Hypothalamus (tissue), 51 donors: ENCODE results near the gene OR4E2.
"Not testable (repeated sequence)": the region's sequence is repeated elsewhere in the genome, so short reads cannot be mapped to it uniquely, and the experiment has no call there.

Source experiments
- DNase-seq, 51 donors: peaks; one replicate each; lab custom pipeline; 2025; lab: John Stamatoyannopoulos, UW

The OR4E2 gene

DNA sequence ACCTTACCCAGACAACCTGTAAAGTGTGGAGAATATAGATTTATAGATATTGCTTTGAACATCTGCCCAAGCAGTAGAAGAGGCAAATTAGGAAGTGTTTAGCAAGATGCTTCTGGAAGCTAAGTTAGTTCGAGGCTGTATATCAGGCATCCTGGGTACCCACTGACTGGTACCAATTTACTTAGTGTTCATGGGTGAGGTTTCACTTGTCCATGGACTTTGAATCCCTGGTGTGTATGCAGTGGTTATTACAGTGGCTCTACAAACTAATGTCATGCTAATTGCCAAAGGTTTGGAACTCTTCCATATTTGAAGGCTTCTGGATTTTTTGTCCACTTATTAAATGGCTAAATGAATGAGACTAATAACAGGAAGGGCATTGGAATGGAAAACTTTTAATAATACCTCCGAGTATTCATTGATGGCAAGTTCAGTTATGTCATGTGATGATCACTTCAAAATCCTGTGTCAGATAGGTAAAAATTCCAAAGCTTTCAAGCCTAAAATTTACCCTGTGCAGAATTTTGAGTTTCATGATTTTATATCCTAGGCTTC lies at the start of gene OR4E2:
Gene OR4E2, plus strand, starts transcription at position 505 of the 555 bp plus-strand sequence. CDS start 11,248 bp downstream, outside the sequence.
- no peak for DNase-seq

GRCh38 chr14:21612324-21612723 lies 41.3 kb upstream of the OR4E2 start:
- no peak for DNase-seq

GRCh38 chr14:21614240-21614639 lies 39.4 kb upstream of the OR4E2 start:
- DNase-seq = no peak

GRCh38 chr14:21617614-21618013 lies 36.0 kb upstream of the OR4E2 start:
- no peak for DNase-seq

DNA sequence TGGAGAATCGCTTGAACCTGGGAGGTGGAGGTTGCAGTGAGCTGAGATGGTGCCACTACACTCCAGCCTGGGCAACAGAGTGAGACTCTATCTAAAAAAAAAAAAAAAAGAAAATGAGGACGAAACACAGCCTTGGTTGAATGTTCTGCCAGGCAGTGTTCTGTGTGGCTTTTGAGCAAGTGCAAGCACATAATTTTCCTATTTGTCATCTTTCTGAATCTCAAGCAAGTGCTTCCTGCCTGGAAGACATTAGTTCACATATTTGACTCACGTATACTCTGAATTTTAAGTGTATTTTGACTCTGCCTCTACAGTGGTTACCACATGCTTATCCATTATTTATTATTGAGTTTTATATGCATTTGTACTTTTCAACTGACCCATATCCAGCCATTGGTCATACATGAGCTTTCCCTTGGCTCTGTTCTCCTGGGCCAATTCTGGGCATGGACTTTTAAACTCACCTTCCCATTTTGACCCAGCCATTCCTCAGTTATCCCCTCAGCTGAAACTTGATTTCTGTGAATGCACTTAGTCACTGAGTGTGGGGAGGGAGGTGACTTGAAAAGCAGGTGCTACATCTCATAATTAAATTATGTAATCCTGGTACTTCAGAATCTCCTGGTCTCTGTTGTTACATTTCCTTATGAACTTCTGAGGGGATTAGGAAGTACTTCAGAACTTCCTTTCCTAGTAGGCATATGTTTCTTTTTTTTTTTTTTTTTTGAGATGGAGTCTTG lies 27.0 kb upstream of the OR4E2 start:
- DNase-seq = no peak

- not testable (repeated sequence) for DNase-seq
Measured at GRCh38 chr14:21630503-21630902, 23.1 kb upstream of the OR4E2 start.

- no peak for DNase-seq
Measured at GRCh38 chr14:21631084-21631483, 22.6 kb upstream of the OR4E2 start.

GRCh38 chr14:21634840-21635239 lies 18.8 kb upstream of the OR4E2 start, which contains the start of gene OR10G2:
OR10G2 (minus strand) TSS chr14:21634940; CDS start chr14:21634842, 98 bp downstream.
- no peak for DNase-seq

DNA sequence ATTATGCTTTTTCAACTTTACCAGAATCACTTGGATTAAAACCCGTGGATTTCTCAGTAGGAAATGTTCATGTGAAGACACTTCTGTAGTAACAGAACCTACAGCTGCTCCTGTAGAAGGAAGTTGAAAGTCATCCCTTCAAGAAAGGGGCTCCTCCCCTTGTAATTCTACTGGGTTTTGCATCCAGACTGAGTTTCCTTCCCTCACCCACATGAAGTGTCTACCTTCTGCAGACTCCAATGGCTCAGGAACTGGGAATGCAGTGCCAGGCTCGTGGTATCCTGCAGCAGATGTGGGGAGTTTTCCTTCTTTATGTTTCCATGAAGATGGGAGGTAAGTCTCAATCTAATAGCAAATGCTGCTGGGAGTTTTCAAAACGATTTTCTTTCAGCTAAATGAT lies 11.0 kb upstream of the OR4E2 start:
- no peak for DNase-seq

DNA sequence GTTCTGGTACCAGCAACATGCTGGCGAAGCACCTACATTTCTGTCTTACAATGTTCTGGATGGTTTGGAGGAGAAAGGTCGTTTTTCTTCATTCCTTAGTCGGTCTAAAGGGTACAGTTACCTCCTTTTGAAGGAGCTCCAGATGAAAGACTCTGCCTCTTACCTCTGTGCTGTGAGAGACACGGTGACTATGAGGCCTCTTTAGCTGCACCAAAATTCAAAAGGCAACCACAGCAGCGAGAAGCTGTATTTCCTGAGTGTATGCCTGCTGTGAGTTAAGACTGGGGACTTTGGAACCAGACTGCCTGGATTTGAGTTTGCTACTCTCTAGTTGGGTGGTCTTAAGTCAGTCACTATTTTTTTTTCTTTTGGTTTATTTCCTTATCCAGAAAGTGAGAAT lies 10.2 kb upstream of the OR4E2 start:
- DNase-seq = no peak

GRCh38 chr14:21647380-21647779 lies 6.3 kb upstream of the OR4E2 start:
- DNase-seq = no peak

- no peak for DNase-seq
Measured at GRCh38 chr14:21652209-21652808, 1.3 kb upstream of the OR4E2 start.

DNA sequence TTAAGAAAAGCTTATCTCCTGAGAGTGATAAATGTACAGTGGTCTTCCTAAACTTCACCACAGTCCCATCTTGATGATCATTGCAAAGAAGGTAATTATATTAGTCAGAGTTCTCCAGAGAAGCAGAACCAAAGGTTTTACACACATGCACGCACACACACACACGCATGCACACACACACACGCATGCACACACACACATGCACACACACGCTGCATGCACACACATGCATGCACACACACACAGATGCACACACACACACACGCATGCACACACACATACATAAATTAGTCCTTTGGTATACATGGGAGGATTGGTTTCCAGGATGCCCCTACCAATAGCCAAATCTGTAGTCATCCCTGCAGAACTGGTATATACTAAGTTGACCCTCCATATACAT lies 580 bp downstream of the OR4E2 start:
- DNase-seq = no peak

DNA sequence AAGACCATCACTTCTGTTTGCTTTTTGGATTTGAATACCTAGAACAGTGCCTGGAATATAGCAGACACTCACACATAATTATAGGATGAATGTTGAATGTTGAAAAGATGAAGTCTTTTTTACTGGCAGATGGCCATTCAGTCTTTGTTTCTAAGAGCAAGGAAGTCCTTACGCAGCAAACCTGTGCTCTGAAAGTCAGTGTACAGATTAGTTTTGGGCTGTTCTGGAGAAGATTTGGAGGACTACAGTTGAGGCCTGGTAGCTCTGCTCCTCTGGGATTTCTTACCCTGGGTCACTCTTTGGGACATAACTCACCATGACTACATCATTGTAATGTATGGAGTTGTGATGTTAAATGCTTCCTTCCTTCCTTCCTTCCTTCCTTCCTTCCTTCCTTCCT lies 3.3 kb downstream of the OR4E2 start:
- no peak for DNase-seq

DNA sequence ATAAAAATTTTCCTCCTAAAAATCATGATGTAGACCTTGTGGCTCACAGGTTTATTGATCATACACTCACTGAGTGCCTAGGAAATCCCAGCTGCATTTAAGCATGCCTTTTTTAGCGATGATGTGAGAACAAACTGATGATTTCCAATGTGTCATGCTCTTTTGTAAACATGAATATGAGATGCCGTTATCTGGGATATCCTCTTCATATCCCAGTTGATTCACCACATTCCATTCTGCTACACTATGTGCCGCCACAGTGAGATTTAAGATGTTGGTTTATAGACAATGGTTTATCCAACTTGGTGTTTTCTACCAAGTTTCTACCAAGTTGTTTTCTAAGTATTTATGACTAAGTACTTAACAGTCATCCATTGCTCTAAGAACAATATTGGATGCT lies 14.7 kb downstream of the OR4E2 start:
- no peak for DNase-seq

DNA sequence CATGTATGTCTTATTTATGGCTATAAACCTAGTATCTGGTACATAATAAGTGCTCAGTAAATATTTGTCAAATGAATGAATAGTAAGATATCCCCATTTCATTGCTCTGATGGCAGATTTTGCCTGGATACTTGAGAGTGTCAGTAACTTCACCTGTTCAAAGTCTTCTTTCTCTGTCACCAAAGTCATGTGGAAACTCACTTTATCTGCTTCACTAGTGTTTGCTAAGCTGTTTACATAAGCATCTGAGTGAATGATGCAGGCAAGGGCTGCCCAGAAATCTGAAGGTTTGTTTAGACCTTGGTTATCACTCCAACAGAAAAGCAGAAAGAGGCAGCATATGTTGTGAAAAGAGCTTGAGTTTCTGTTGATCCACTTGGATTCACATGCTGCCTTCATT lies 15.6 kb downstream of the OR4E2 start:
- DNase-seq = no peak

DNA sequence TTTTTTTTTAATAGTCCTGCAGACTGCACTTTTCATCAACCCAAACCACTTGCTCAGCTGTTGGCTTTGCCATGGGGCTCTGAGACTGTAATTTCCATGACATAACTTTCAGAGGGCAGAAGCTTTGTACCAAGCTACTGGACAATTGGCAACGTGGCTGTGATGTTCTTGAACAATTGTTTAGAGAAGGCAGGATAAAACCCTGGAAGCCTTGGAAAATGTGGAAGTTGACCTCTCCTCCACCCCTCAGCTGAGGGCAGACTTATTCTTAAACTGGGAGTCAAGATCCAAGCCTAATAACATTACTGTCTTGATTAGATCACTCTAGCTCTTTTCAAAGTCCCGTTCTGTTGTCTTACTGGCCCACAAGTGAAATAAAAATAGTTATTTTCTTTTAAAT lies 17.7 kb downstream of the OR4E2 start:
- DNase-seq = no peak

GRCh38 chr14:21672116-21672515 lies 18.5 kb downstream of the OR4E2 start:
- no peak for DNase-seq

GRCh38 chr14:21673718-21674117 lies 20.1 kb downstream of the OR4E2 start, which contains the start of gene OR4E1:
OR4E1 (minus strand) TSS chr14:21673818; CDS start chr14:21670935, 2,883 bp downstream.
- no peak for DNase-seq

DNA sequence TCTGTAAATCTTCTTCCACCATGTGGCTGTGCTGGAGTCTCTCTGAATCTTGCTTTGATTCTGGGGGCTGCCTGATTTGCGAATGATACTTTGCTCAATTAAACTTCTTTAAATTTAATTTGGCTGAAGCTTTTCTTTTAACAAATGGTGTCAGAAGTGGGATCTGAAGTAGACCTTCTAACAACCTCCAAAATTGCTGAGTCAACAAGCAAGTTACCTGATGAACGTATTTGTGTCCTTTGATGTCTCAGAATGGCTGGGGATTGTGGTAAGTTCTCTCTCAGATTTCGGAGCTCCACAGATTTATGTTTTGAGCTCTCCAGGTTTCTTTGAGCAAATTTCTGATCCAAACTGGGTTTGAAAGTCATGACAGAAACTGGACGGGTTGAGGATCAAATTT lies 21.9 kb downstream of the OR4E2 start:
- no peak for DNase-seq

DNA sequence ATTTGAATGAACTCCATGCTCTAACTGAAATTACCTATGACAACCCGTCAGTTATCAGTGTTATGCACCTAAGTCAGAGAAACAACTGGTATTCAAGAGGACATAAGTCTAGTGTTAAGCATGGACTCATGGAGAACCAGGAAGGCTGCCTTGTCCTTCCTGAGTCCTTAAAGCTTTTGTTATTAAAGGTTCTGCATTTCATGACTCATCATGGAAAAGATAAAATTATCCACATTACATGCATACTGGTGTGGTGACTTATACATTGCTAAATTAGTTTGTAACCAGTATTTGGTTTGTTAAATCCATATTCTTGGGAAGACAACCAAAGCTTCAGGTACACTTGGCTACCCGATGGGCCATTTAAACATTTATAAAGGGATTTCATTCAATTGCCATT lies 26.4 kb downstream of the OR4E2 start:
- no peak for DNase-seq

GRCh38 chr14:21686468-21686867 lies 32.8 kb downstream of the OR4E2 start:
- no peak for DNase-seq
